ENCODE data around the gene SMG5.
A peak's percentile ranks its signal among the peaks of the same experiment; 100 is the strongest.
"Not testable (repeated sequence)": the region's sequence is repeated elsewhere in the genome, so short reads cannot be mapped to it uniquely, and the experiment has no call there.

The SMG5 gene

GRCh38 chr1:156282479-156283222 is at the start of gene SMG5:
Gene SMG5 (minus strand): TSS chr1:156282825. CDS start chr1:156282680, 145 bp downstream.
- TF ChIP-seq JUND (IDR thresholded peaks at IDR 0.05; ENCODE audit: low read depth): no peak
- DNase-seq (ENCODE audit: low read depth in 1 of 2, low spot score in 1 of 2): peak; percentile 79 to 100
- in situ Hi-C loops (cut with HindIII; ENCODE audit: low pct_unique_long_range_greater_than_20kb, low sequenced_read_pairs): no loop called here

- DNase-seq (ENCODE audit: low read depth in 1 of 2, low spot score in 1 of 2); in situ Hi-C loops (cut with HindIII; ENCODE audit: low pct_unique_long_range_greater_than_20kb, low sequenced_read_pairs): not testable (repeated sequence)
These were observed 40.6 kb upstream of the SMG5 start for GRCh38 chr1:156323179-156323578.

DNA sequence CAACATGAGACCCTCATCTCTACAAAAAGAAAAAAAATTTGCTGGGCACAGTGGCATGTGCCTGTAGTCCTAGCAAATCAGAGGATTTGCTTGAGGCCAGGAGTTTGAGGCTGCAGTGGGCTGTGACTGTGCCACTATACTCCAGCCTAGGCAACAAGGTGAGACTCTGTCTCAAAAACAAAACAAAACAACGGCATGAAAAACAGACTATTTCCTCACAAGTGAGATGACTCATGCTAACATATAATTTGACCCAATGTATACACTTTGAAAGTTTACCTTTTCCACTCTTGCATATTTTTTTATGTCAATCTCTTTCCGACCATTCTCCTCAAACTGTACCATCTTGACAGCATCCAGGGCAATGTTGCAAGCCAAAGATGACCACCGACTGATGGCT is 37.9 kb upstream of the SMG5 start:
- no peak for TF ChIP-seq JUND (IDR thresholded peaks at IDR 0.05; ENCODE audit: low read depth)
- no peak for DNase-seq (ENCODE audit: low read depth in 1 of 2, low spot score in 1 of 2)
- in situ Hi-C loops (cut with HindIII; ENCODE audit: low pct_unique_long_range_greater_than_20kb, low sequenced_read_pairs): no loop called here

- in situ Hi-C loops (cut with HindIII; ENCODE audit: low pct_unique_long_range_greater_than_20kb, low sequenced_read_pairs): no loop called here
- peak in 1 of 2 experiments; percentile 57 for DNase-seq (ENCODE audit: low read depth in 1 of 2, low spot score in 1 of 2)
- TF ChIP-seq JUND (IDR thresholded peaks at IDR 0.05; ENCODE audit: low read depth): no peak
These were observed 37.0 kb upstream of the SMG5 start for GRCh38 chr1:156319664-156320063.

DNA sequence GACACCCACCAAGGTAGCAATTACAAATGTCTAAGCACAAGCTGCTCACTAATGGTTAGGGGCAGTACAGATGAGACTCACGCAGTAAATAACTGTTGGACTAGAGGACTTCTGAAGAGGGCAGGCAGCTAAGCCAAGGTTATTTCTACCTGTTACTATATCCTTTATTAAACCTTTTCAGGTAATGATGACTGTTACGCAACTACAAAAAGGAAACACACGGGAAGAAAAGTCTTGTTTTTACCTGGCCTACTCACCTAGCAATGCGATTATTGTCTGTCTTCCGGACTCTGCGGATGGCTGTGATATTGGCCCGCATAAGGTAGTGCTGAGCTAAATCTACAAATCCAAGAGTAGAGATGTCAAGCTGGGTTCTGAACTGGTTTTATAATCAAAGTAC is 34.3 kb upstream of the SMG5 start:
- in situ Hi-C loops (cut with HindIII; ENCODE audit: low pct_unique_long_range_greater_than_20kb, low sequenced_read_pairs): no loop called here
- no peak for DNase-seq (ENCODE audit: low read depth in 1 of 2, low spot score in 1 of 2)

GRCh38 chr1:156310962-156311361 is 28.3 kb upstream of the SMG5 start:
- no peak for DNase-seq (ENCODE audit: low read depth in 1 of 2, low spot score in 1 of 2)

More for the DNA sequence above, 34.3 kb upstream of the SMG5 start:
- no peak for TF ChIP-seq JUND (IDR thresholded peaks at IDR 0.05; ENCODE audit: low read depth)

DNA sequence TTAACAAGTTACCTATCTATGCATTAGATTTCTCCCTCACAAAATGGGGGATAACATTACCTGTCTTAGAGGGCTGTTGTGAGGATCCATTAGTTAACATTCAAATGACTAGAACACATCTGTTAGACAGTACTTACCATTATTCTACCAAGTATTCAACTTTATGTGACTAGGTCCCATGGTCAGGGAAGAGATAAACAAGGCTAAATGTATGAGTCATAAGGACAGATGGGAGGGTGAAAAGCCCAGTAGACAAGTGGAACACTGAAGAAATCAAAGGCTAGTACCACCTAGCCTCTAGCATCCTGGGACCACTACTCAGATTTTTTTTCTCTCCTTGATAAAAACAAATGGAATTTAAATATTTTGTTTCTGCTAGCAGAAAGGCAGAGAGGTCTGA is 25.5 kb upstream of the SMG5 start:
- no peak for DNase-seq (ENCODE audit: low read depth in 1 of 2, low spot score in 1 of 2)
- in situ Hi-C loops (cut with HindIII; ENCODE audit: low pct_unique_long_range_greater_than_20kb, low sequenced_read_pairs): no loop called here
- no peak for TF ChIP-seq JUND (IDR thresholded peaks at IDR 0.05; ENCODE audit: low read depth)

More at GRCh38 chr1:156310962-156311361, 28.3 kb upstream of the SMG5 start:
- no peak for TF ChIP-seq JUND (IDR thresholded peaks at IDR 0.05; ENCODE audit: low read depth)
- in situ Hi-C loops (cut with HindIII; ENCODE audit: low pct_unique_long_range_greater_than_20kb, low sequenced_read_pairs): no loop called here

- in situ Hi-C loops (cut with HindIII; ENCODE audit: low pct_unique_long_range_greater_than_20kb, low sequenced_read_pairs): no loop called here
- no peak for TF ChIP-seq JUND (IDR thresholded peaks at IDR 0.05; ENCODE audit: low read depth)
- no peak for DNase-seq (ENCODE audit: low read depth in 1 of 2, low spot score in 1 of 2)
These were observed 22.6 kb upstream of the SMG5 start for GRCh38 chr1:156305215-156305614.

DNA sequence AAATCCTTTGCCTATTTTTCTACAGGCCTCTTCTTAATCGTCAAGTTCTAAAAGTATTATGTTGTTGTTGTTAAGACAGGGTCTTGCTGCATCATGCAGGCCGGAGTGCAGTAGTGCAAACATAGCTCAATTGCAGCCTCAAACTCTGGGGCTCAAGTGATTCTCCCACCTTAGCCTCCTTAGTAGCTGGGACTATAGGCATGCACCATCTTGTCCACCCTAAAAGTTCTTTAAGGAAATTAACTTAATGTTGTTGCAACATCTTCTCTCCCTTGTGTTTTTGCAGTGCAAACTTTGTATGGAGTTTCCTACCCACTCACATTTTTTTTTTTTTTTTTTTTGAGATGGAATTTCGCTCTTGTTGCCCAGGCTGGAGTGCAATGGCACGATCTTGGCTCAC is 20.6 kb upstream of the SMG5 start:
- no peak for DNase-seq (ENCODE audit: low read depth in 1 of 2, low spot score in 1 of 2)
- in situ Hi-C loops (cut with HindIII; ENCODE audit: low pct_unique_long_range_greater_than_20kb, low sequenced_read_pairs): no loop called here
- no peak for TF ChIP-seq JUND (IDR thresholded peaks at IDR 0.05; ENCODE audit: low read depth)

- TF ChIP-seq JUND (IDR thresholded peaks at IDR 0.05; ENCODE audit: low read depth): no peak
- no peak for DNase-seq (ENCODE audit: low read depth in 1 of 2, low spot score in 1 of 2)
- in situ Hi-C loops (cut with HindIII; ENCODE audit: low pct_unique_long_range_greater_than_20kb, low sequenced_read_pairs): no loop called here
These were observed 16.3 kb upstream of the SMG5 start, which contains the start of gene VHLL for GRCh38 chr1:156298852-156299357. Gene VHLL (minus strand): TSS chr1:156299307. CDS start chr1:156299189, 118 bp downstream.

DNA sequence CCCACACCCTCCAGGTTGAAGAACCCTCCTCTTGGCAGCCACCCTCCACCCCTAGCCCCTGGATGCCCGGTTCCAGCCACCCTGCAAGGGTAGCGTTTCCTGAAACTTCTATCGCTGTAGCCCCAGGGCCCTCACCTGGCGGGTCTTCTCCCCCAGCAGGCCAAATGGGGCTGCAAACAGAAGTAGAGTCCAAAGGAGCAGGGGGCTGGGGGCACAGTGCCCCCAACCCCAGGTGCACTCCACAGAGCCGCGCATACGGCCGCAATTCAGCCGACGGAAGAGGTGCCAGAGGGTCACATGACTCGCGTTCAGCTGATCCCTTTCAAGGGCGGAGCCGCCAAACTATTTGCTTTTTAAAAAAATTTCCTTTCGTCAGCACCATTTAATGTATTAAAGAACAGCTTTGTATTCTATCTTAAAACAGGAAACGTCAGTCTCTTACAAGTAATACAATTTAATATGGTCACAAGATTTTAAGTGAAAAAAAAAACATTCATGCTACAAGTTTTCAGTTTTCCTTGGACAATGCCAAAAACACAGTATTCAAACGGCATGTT is 12.8 kb upstream of the SMG5 start, which contains the start of gene GLMP:
Gene GLMP, minus strand, starts transcription at position 289 of the 557 bp plus-strand sequence. Its CDS starts 34 bp downstream, at position 255.
- in situ Hi-C loops (cut with HindIII; ENCODE audit: low pct_unique_long_range_greater_than_20kb, low sequenced_read_pairs): no loop called here
- peak; percentile 77 to 78 for DNase-seq (ENCODE audit: low read depth in 1 of 2, low spot score in 1 of 2)
- TF ChIP-seq JUND (IDR thresholded peaks at IDR 0.05; ENCODE audit: low read depth): no peak

DNA sequence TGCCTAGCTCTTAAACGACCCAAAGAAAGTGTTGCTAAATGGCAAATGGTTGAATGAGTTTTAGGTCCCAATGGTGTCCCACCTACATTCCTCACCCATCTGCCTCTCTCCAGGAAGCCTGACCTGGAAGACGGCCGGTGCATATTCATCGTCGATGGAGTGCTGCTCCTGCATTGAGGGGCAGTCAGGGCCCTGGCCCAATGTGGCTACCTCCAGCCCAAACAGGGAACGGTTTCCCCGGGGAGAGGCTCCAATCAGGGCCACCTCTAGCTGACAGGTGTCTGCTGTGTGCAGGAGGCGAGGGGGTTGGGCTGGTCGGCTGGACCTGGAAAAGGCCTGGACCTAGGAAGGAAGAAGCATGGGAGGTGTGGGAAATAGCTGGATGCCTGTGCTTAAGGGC is 11.3 kb upstream of the SMG5 start:
- in situ Hi-C loops (cut with HindIII; ENCODE audit: low pct_unique_long_range_greater_than_20kb, low sequenced_read_pairs): no loop called here
- TF ChIP-seq JUND (IDR thresholded peaks at IDR 0.05; ENCODE audit: low read depth): no peak
- no peak for DNase-seq (ENCODE audit: low read depth in 1 of 2, low spot score in 1 of 2)

DNA sequence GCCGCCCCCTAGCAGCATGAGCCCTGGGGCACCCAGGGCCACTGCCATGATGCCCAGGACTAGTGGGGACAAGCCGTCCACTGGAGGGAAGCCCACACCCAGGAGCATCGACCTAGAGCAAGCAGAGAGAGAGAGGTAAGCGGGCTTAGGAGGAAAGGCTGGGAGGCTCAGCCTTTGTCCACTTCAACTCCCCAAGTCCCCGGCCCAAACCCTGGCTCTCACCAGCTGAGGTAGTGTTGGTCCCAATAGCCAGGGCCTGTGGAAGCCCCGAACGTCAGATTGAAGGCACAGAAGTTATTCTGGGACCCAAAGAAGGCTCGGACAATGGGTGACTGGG is 10.4 kb upstream of the SMG5 start:
- in situ Hi-C loops (cut with HindIII; ENCODE audit: low pct_unique_long_range_greater_than_20kb, low sequenced_read_pairs): no loop called here
- DNase-seq (ENCODE audit: low read depth in 1 of 2, low spot score in 1 of 2): no peak

More for the DNA sequence above, 10.4 kb upstream of the SMG5 start:
- TF ChIP-seq JUND (IDR thresholded peaks at IDR 0.05; ENCODE audit: low read depth): no peak

All from T47D (cell line).